GM19324 (cell line): ENCODE data around the gene MGST3.
"Not testable (repeated sequence)": the region's sequence is repeated elsewhere in the genome, so short reads cannot be mapped to it uniquely, and the experiment has no call there.

Experiments used
- ATAC-seq: cut with Tn5 transposase; IDR thresholded peaks from one replicate; pipeline ENCODE4 v1.9.1; 2021; ENCODE audit warnings: mild to moderate bottlenecking, moderate library complexity; ENCODE audit not compliant: unreplicated experiment, low FRiP score

MGST3 gene

DNA sequence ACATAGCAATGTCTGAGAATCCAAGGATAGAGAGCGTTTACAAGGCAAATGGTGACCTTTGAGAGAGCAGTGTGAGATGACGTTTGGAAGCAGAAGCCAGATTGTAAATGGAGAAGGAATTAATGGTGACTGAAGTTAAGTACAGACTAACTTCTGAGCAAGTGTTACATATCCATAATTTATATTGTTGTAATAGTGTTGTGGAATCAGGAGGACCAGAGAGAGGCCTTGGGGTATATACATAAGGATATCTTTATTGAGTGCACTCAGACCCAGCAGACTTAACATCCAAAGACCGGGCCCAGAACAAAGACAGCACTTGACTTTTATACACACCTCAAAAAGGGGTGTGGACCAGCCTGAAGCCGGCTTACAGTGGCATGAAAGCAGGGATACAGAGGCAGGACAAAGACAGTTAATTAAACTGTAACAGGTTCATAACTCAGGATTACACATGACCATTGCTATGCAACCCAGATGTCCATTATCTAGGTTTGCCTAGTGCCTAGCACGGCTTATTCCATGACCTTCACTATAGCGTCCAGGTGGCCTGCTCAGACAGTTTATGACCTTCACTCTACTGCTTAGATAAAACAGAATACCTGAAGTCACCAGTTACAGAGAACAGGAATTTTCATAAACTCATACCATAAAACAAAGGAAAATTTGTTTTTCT is 2.7 kb upstream of the MGST3 start:
- ATAC-seq, result no peak

DNA sequence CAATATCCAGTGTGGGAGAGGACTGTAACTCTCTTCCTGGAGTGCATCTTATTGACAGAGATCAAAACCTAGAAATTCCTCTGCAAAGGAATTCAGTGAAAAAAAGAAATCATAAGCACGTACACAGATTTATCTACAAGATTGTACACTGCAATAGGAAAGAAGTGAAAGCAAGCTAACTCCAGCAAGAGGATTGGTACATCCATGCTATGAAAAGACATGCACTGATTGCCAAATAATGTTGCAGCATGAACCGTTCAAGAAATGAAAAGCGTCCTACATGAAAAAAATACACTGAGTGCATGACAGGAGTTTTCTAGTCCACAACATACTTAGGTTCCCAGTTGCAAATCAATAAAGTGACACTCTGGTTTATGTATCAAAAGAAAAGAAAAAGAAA is 1.9 kb upstream of the MGST3 start:
- no peak for ATAC-seq

DNA sequence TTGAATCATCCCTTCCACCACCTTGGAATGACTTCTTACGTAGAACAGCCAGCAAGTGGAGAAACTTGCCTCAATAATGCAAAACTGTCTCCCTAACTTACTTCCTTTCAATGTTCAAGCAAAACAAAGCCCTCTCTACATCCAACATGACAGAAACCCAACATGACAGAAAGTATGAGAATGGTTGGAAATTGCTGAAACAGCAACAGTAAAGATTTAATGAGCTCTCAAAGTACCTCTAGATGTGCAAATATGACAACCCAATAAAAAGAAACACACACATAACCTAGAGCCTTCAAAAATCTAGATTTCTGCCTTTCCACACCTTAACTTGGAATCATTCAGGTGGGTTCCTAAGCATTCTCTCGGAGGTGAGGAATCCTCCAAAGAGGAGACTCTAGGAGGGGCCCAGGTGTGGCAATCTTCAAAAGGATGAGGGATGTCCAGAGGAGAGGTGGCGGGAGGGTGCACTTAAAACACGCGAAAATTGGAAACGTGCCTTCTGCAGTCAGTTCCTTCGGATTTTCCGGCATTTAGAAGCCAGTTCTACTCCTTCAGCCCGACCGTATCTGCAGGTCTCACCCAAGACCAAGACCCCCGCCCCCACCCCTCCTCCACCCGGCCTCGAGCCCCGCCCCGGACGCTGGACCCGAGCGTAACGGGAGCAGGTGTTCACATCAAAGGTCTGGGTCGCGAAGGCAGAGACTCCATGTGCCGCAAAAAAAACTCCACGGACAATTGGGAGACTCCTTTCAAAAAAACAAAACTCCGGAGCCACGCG is 996 bp upstream of the MGST3 start:
- ATAC-seq, result no peak

DNA sequence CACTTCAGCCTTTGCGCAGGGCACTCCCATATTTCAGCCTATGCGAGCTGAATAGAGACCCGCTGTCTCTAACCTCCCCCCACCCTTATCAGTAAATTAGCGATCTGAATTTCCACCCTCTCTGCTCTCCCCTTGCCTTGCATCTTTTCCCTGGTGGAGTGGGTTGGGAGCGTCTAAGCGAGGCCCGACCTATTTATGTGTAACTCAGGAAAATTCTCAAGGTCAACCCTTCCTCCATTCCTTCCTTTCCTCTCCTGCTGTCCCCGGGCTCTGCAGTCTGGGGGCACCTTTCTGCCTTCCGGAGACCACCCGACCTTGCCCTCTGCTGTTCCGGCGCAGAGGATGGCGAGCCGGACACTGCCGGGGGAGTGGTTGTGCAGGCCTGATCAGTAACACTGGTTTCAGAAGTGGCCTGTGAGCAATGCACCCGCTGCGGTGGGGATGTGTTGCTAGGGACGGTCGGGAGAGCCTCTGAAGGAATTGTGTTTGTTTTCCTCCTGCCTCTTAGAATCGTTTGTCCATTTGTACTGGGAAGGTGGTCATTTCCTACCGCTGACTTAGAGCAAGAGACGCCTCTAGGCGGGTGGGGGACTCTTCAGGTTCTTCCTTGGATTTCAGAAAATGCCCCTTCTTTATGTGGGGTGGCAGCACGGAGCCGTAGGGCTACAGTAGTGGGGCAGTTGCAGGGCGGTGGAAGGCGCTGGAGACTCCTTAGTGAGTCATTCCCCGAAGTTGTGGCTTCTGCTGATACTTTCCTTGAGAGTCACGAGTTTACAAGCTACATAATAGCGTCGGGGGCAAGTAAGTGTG is 513 bp downstream of the MGST3 start:
- peak; percentile 31 for ATAC-seq

DNA sequence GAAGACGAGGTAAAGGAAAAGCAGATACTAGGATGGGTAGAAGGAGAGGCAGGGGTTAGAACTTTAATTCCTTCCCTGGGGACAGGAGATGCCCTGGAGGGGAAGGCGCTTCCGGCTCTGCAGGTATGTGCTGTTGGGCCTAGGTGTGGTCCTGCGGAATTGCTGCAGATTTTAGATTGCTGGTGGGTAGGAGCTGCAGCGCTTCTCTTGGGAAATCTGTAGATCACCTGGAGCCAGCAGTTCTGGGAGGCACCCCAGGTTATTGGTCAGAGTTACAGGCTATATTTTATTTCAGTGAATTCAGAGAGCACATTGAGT is 1.1 kb downstream of the MGST3 start:
- no peak for ATAC-seq

DNA sequence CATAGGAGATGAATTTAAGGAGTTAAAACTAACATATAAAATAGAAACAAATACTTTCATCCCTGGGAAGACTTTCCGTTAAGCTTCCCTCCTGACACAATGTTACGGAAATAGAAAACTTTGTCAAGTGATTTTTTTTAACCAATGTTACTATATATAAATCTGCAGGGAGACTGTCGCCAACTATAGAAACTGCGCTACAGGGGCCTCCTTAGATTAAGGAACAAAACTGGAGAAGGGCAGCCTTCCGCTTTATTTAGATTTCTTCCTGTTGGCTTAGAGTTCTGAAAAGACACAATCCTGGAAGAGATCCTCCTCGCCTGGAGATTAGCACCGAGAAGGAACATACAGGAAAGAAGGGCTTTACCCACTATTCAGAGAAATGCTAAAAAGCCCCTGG is 1.5 kb downstream of the MGST3 start:
- ATAC-seq, result no peak

DNA sequence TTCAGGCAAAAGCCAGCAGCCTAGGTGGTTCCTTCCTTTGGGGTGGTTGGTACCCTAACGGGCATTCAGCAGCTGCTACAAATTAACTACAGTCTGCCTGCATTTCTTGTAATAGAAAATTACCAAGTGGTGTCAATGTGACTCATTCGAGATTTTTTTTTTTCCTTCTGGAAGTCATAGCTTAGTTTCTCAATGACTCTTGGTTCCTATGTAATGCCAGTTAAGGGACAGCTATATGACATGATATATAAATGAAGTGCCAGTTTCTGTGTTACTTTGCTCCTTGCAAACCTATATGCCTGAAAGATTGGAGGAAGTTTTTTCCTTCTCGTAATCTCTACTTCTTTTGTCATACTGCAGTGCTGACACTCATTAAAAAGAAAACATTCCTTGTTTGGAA is 2.6 kb downstream of the MGST3 start:
- ATAC-seq, result no peak

DNA sequence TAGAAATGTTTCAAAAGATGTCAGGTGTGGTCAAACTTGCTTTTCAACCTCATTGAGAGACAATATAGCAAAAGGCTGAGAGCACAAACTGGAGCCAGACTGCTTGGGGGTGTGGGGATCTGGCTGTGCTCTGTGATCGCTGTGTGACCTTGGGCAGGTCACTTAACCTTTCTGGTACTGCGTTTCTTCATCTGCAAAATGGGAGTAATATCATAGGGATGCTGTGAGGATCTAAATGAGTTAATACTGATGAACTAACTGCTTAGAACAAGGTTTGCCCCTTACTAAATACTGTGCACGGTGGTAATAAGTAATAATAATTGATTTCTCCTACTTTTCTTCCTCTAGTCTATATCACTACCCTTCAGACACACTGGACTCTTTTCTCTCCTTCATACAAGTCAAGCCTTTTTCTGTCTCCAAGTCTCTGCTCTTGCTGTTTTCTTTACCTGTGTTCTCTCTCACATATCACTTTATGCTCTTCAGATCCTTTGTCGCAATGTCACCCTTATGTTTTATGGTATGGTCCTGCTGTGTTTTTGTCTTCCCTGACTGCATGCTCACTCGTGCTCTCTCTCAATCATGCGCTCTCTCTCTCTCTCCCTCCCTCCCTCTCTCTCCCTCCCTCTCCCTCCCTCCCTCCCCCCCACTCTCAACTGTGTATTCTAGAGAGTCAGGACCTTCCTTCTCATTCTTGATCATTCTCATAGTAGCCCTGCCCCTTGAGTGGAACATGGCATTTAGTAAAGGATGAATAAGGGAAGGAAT is 3.3 kb downstream of the MGST3 start:
- no peak for ATAC-seq

DNA sequence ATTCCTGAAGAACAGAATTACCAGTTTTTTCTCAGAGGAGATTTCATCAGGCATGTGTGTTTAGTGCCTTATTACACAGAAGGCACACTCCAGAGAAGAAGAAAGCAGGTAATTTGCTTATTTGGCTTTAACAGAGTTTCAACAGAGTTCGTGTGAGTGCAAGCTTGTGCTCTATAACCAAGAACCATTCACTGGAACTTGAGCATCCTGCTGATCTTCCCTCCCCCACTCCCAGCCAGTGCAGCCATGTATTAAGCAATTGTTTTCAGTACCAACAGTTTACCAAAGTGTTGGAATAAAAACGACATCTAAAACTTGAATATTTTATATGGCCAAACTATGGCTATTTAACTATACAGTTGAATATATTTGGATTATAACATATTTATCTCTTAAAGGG is 4.3 kb downstream of the MGST3 start:
- no peak for ATAC-seq

DNA sequence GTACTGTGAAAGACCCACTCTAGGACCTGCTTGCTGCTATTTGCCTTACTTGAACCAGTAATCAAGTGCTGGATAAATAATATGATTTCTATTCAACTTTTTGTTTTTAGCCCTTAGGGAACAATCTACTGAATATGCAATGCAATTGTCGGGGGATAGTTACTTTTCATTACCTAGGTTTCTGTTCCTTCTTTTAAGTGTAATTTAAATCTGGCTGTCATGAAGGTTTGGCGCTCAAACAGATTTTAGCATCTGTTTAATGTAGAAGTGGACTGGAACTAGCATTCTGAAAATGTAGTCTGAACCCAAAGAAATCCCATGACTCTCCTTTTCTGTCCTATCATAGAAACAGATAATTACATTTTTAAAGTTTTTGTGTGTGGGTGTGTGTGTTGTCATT is 4.8 kb downstream of the MGST3 start:
- ATAC-seq, result no peak

DNA sequence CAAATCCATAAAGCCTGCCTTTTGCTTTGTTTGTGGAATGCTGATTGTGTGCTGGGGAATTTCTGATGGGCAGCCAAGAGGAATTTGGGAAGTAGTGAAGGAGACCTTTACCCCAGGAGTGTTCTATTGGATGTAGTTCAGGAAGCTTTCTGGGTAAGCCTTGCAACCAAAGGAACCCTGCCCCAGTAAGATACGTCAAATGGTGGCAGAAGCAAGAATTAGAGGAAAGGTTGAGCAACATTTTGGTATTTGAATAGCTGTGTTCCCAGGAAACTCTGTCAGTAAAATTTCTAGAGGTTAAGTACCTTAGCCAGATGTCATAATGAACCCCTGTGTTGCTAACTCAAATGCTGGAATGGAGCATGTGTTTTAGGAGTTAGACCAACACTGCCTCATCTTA is 6.4 kb downstream of the MGST3 start:
- ATAC-seq, result no peak

DNA sequence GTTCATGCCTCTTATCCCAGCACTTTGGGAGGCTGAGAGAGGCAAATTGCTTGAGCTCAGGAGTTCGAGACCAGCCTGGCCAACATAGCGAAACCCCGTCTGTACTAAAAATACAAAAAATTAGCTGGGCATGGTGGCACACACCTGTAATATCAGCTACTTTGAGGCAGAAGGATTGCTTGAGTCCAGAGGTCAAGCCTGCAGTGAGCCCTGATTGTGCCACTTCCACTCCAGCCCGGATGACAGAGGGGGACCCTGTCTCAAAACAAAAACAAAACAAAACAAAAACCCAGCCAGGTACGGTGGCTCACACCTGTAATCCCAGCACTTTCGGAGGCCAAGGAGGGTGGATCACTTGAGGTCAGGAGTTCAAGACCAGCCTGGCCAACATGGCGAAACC is 7.2 kb downstream of the MGST3 start:
- ATAC-seq, result not testable (repeated sequence)

DNA sequence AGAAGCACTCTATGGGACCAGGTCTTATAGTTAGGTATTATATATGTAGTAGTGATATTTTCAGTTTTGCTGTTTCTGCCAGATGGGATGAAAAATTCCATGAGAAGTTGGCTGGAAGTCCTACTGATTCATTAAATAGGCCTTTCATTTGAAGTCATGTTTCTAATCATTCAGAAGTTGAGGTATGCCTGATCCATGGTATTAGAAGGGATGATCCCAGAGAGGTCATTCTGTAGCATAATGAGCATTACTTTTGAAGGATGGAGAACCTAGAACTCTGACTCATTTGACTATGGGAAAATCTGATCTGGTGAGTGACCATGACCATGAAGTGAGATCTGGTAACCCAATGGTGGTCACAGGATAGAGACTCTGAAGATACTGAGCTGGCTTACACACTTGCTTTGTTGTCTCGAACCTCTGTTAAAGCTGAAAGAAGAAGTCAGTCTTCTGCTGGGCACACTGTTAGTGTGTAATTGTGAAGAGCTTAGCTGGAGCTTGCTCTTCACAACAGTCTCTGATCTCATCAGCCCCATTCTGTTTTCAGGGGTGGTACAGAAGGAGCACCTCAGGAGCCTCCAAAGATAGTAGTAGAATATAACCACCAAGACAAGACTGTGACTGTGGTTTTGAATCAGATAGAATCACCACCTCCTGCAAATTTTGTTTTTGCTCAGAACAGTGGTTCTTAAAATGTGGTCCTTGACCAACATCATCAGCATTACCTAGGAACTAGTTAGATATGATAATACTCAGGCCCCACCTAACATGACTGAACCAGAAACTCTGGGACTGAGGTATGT is 9.0 kb downstream of the MGST3 start:
- no peak for ATAC-seq

DNA sequence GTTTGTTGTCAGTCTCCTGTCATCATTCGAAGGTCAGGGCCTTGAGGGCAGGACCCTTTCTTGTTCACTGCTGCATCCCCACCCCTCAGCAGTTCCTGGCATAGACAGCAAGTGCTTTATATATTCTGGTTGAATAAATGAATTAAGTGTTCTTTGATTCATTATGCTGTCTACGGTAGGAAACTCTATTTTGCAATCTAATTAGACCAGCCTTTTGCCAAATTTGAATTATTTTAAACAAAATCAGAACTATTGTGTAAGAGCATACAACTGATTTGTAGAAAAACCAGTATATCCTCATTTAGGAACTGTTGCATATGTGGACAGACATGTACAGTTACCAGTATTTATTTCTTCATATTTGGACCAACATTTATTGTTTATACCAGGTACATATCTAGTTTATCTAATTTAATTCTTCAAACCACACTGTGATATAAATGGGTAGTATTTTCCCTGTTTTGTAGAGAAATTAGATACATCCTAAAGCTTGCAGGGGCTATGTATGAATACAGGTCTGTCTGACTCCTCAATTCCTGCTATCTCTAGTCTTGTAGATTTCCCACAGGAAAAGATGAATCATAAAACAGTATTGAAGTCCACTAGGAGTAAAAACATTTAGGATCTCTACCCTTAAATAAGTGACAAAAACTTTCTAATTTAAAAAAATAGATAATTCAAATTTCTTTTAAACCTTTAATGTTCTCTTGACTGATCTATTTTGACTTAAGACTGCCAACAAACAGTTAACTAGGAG is 10.4 kb downstream of the MGST3 start:
- ATAC-seq, result no peak

DNA sequence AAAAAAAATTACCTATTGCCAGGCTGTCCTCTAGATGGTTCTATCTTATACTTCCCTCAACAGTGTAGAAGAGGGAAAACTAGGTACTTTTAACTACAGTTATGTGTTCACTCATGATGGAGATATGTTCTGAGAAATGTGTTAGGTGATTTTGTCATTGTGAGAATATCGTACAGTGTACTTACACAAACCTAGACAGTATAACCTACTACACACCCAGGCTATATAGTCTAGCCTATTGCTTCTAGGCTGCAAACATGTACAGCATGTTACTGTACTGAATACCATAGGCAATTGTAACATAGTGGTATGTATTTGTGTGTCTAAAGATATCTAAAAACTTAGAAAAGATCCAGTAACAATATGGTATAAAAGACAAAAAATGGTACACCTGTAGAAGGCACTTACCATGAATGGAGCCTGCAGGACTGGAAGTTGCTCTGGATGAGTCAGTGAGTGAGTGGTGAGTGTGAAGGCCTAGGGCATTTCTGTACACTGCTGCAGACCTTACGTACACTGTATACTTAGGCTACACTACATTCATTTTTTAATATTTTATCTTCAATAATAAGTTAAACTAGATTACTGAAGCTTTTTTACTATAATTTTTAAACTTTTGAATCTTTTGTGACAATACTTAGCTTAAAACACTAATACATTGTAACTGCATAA is 13.2 kb downstream of the MGST3 start:
- ATAC-seq, result no peak

DNA sequence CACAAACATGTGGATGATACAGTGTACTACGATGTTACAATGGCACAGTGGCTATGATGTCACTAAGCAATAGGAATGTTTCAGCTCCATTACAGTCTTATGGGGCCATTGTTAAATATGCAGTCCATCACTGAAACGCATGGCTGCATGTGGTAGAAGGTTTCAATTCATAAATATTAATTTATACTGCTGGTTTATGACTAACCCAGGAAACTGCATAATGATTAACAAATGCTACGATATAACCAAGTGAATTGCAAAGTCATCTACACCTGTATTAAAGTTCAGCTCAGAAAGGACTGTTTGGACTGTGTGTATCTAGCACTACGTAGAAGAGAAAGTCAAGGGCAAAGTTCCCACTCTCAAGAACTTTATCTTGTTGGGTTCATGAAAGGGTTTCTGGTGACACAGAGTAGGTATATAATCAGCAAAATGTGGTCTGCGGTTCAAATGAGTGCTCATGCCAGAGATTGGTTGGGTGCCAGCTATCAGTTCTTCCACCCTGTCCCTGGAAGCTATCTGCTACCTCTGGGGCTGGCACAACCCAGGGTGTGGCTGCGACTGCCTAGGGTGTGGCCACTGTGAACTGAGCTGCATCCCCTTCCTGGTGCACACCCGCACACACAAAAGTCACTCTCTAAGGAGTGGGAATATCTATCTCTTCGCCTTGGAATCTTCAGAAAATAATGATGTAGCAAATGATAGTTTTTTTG is 14.8 kb downstream of the MGST3 start:
- ATAC-seq, result peak; percentile 40

DNA sequence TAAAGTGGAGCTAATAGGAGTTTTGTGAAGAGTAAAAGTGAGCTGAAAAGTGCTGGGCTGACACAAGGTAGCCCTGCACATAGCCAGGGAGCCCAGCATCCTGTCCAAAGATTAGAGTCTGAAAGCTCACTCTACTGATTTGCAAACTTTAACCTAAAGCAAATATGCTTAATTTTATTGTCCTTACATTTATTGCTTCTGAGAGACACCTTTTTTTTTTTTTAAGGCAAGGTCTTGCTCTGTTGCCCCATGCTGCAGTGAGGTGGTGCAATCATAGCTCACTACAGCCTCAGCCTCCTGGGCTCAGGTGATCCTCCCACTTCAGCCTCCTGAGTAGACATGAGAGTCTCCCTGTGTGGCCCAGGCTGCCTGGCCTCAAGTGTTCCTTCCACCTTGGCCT is 16.5 kb downstream of the MGST3 start:
- ATAC-seq, result no peak

DNA sequence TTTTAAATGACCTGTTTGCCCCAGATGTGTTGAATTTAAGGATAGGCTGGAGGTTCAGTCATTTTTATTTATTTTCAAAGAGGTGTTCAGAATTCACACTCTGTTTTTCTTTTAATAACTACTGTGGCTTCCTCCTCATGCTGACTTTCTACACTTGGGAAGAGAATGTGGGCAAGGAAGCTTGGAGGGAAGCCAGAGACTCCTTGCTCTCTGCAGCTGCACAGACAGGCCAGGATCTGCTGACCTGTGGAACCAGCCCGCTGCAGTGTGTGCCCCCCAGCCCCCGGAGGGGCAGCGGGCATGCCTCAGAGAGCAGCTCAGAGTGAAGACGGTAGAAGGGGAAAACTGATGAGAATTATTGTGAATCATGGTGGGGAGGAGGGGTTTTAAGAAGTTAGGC is 16.9 kb downstream of the MGST3 start:
- ATAC-seq, result no peak
